GM23338 (cell line): ENCODE results near the gene BICC1. TPM values are rescaled to one million over a fixed set of nuclear protein-coding genes. Genes with fewer than 3 reads are reported as not detected.

Source experiments
- ATAC-seq: fragments of 200-7000 bp; cut with Tn5 transposase; 3 replicates; pipeline ENCODE4 v1.9.1; 2020
- DNase-seq: peaks from one replicate; pipeline ENCODE4 v3.0.0-alpha.2; 2015; ENCODE audit warnings: low spot score
- H2AFZ ChIP-seq: fragments of 200-600 bp; sonication (generic); 2 replicates; pipeline ENCODE4 v1.8.0; 2016; ENCODE audit warnings: antibody characterized with exemption, mild to moderate bottlenecking, moderate library complexity
- H3F3A ChIP-seq: fragments of 200-600 bp; sonication (generic); replicated peaks from 2 replicates; pipeline ENCODE4 v1.8.0; 2017; ENCODE audit warnings: antibody characterized with exemption, mixed run types, low read depth
- H3K27ac ChIP-seq: fragments of 200-600 bp; sonication (generic); 2 replicates; pipeline ENCODE4 v1.6.1; 2016; ENCODE audit warnings: low read depth
- H3K27me3 ChIP-seq: fragments of 200-600 bp; sonication (generic); 2 replicates; pipeline ENCODE4 v1.8.0; 2016; ENCODE audit warnings: mild to moderate bottlenecking, mixed run types, moderate library complexity; ENCODE audit not compliant: insufficient read depth
- H3K36me3 ChIP-seq: fragments of 200-600 bp; sonication (generic); 2 replicates; pipeline ENCODE4 v1.8.0; 2016; ENCODE audit warnings: mild to moderate bottlenecking; ENCODE audit not compliant: insufficient read depth
- H3K4me1 ChIP-seq: fragments of 200-600 bp; sonication (generic); 2 replicates; pipeline ENCODE4 v1.8.0; 2016; ENCODE audit warnings: mild to moderate bottlenecking, moderate library complexity; ENCODE audit not compliant: insufficient read depth
- H3K4me2 ChIP-seq: fragments of 200-600 bp; sonication (generic); 2 replicates; pipeline ENCODE4 v1.7.1; 2017; ENCODE audit warnings: mixed run types
- H3K4me3 ChIP-seq: fragments of 200-600 bp; sonication (generic); 2 replicates; pipeline ENCODE4 v1.6.1; 2016; ENCODE audit warnings: mixed run types
- H3K79me2 ChIP-seq: fragments of 200-600 bp; sonication (generic); replicated peaks from 2 replicates; pipeline ENCODE4 v1.8.0; 2017; ENCODE audit warnings: mild to moderate bottlenecking; ENCODE audit not compliant: insufficient read depth
- H3K9me2 ChIP-seq: fragments of 200-600 bp; sonication (generic); 2 replicates; pipeline ENCODE4 v1.8.0; 2017; ENCODE audit not compliant: insufficient read depth
- H4K20me1 ChIP-seq: fragments of 200-600 bp; sonication (generic); replicated peaks from 2 replicates; pipeline ENCODE4 v1.8.0; 2017; ENCODE audit warnings: mild to moderate bottlenecking; ENCODE audit not compliant: insufficient read depth
- H3K27ac Mint-ChIP-seq: 2 replicates; pipeline ENCODE4 v1.8.0; 2020; ENCODE audit warnings: inconsistent platforms, mild to moderate bottlenecking, moderate library complexity, mixed read lengths
- H3K27me3 Mint-ChIP-seq: 3 replicates; pipeline ENCODE4 v1.8.0; 2022; ENCODE audit warnings: low read depth, mild to moderate bottlenecking, moderate library complexity, mixed read lengths, inconsistent platforms; ENCODE audit not compliant: insufficient read depth, poor library complexity
- H3K36me3 Mint-ChIP-seq: 3 replicates; pipeline ENCODE4 v1.8.0; 2021; ENCODE audit warnings: low read depth, mild to moderate bottlenecking, inconsistent platforms, moderate library complexity, mixed read lengths
- H3K4me1 Mint-ChIP-seq: 3 replicates; pipeline ENCODE4 v1.8.0; 2020; ENCODE audit warnings: mild to moderate bottlenecking, inconsistent platforms, mixed read lengths
- H3K4me3 Mint-ChIP-seq: 3 replicates; pipeline ENCODE4 v1.8.0; 2021; ENCODE audit warnings: moderate library complexity, mild to moderate bottlenecking, inconsistent platforms, mixed read lengths
- H3K9me3 Mint-ChIP-seq: 3 replicates; pipeline ENCODE4 v1.8.0; 2020; ENCODE audit warnings: moderate library complexity, mild to moderate bottlenecking, inconsistent platforms, mixed read lengths
- CREB1 ChIP-seq: fragments of 250-450 bp; sonication (Bioruptor Pico); IDR thresholded peaks from 2 replicates; pipeline ENCODE4 v1.5.0; 2020; ENCODE audit warnings: low read depth, mild to moderate bottlenecking, moderate library complexity
- EZH2 ChIP-seq: fragments of 200-600 bp; sonication (generic); IDR thresholded peaks from one replicate; pipeline ENCODE4 v1.8.0; 2017; ENCODE audit warnings: antibody characterized with exemption, mild to moderate bottlenecking, low read depth; ENCODE audit not compliant: unreplicated experiment
- EZH2phosphoT487 ChIP-seq: fragments of 200-600 bp; sonication (generic); IDR thresholded peaks from one replicate; pipeline ENCODE4 v1.8.1; 2018; ENCODE audit warnings: antibody characterized with exemption; ENCODE audit not compliant: unreplicated experiment
- JUNB ChIP-seq: IDR thresholded peaks from one replicate; pipeline ENCODE4 v1.6.1; 2016; ENCODE audit warnings: antibody characterized with exemption; ENCODE audit not compliant: unreplicated experiment
- POLR2AphosphoS5 ChIP-seq: IDR thresholded peaks from 2 replicates; pipeline ENCODE4 v1.6.1; 2016; ENCODE audit warnings: antibody characterized with exemption, low read depth
- REST ChIP-seq: IDR thresholded peaks from one replicate; pipeline ENCODE4 v1.6.1; 2018; ENCODE audit warnings: antibody characterized with exemption; ENCODE audit not compliant: unreplicated experiment
- STAT1 ChIP-seq: IDR thresholded peaks from one replicate; pipeline ENCODE4 v1.6.1; 2016; ENCODE audit warnings: antibody characterized with exemption; ENCODE audit not compliant: unreplicated experiment
- ZNF114 ChIP-seq: fragments of 250-450 bp; sonication (Bioruptor Pico); IDR thresholded peaks from 2 replicates; pipeline ENCODE4 v1.5.0; 2020; ENCODE audit warnings: mild to moderate bottlenecking, moderate library complexity
- ZNF331 ChIP-seq: fragments of 250-450 bp; sonication (Bioruptor Pico); IDR thresholded peaks from 2 replicates; pipeline ENCODE4 v1.5.0; 2020; ENCODE audit warnings: low read depth, mild to moderate bottlenecking, moderate library complexity
- polyA plus RNA-seq: library from polyadenylated mRNA; unstranded; fragments of >200 nt; fragmentation: Nextera tagmentation; extraction: Ambion mirVana; gene quantifications from 2 replicates; pipeline ENCODE4 v1.2.1, GENCODE V29; 2016
- total RNA-seq: library from RNA; depleted of rRNA; stranded (reverse); fragments of >200 nt; shearing (Covaris generic); gene quantifications from 2 replicates; pipeline ENCODE4 v1.2.3, GENCODE V29; 2014
- TF ChIP-seq, protein P1 (sequence below): fragments of 250-450 bp; sonication (Bioruptor Pico); IDR thresholded peaks from 2 replicates; pipeline ENCODE4 v1.5.0; 2020; ENCODE audit warnings: mild to moderate bottlenecking, moderate library complexity
- TF ChIP-seq, protein P2 (sequence below): IDR thresholded peaks from 2 replicates; pipeline ENCODE4 v1.6.1; 2016; ENCODE audit warnings: antibody characterized with exemption
- TF ChIP-seq, protein P3 (sequence below), 2 experiments: fragments of 200-600 bp in 1 of 2; sonication (generic) in 1 of 2; conservative IDR thresholded peaks; 2 replicates each; pipeline versions ENCODE4 v1.5.1 to v1.6.1; 2016 to 2017; ENCODE audit warnings: antibody characterized with exemption in 2 of 2, low read depth in 2 of 2, mild to moderate bottlenecking in 2 of 2, moderate library complexity in 1 of 2

BICC1 gene
- total and polyA plus RNA-seq, 2 experiments from 2014 or later, result 1.3 to 2.2 TPM

DNA sequence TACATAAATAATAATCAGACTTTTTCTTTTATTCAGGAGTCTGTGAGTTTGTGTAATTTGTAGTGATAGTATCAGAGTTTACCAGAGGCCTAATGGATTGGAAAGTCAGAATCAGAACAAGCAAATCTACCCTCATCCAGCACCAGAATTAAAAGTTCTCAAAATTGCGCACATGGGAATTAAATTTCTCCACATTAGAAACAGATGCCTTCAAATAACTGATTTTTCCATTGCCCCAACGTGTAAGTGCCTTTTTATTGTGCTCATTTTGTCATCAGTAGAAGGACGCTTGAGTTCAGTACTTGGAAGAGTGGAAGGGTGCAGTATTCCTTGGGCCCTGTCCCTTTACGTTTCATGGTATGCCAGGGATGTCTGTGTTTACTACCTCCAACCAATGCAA lies 32.8 kb downstream of the BICC1 start (continued):
- TF ChIP-seq, protein P1, sequence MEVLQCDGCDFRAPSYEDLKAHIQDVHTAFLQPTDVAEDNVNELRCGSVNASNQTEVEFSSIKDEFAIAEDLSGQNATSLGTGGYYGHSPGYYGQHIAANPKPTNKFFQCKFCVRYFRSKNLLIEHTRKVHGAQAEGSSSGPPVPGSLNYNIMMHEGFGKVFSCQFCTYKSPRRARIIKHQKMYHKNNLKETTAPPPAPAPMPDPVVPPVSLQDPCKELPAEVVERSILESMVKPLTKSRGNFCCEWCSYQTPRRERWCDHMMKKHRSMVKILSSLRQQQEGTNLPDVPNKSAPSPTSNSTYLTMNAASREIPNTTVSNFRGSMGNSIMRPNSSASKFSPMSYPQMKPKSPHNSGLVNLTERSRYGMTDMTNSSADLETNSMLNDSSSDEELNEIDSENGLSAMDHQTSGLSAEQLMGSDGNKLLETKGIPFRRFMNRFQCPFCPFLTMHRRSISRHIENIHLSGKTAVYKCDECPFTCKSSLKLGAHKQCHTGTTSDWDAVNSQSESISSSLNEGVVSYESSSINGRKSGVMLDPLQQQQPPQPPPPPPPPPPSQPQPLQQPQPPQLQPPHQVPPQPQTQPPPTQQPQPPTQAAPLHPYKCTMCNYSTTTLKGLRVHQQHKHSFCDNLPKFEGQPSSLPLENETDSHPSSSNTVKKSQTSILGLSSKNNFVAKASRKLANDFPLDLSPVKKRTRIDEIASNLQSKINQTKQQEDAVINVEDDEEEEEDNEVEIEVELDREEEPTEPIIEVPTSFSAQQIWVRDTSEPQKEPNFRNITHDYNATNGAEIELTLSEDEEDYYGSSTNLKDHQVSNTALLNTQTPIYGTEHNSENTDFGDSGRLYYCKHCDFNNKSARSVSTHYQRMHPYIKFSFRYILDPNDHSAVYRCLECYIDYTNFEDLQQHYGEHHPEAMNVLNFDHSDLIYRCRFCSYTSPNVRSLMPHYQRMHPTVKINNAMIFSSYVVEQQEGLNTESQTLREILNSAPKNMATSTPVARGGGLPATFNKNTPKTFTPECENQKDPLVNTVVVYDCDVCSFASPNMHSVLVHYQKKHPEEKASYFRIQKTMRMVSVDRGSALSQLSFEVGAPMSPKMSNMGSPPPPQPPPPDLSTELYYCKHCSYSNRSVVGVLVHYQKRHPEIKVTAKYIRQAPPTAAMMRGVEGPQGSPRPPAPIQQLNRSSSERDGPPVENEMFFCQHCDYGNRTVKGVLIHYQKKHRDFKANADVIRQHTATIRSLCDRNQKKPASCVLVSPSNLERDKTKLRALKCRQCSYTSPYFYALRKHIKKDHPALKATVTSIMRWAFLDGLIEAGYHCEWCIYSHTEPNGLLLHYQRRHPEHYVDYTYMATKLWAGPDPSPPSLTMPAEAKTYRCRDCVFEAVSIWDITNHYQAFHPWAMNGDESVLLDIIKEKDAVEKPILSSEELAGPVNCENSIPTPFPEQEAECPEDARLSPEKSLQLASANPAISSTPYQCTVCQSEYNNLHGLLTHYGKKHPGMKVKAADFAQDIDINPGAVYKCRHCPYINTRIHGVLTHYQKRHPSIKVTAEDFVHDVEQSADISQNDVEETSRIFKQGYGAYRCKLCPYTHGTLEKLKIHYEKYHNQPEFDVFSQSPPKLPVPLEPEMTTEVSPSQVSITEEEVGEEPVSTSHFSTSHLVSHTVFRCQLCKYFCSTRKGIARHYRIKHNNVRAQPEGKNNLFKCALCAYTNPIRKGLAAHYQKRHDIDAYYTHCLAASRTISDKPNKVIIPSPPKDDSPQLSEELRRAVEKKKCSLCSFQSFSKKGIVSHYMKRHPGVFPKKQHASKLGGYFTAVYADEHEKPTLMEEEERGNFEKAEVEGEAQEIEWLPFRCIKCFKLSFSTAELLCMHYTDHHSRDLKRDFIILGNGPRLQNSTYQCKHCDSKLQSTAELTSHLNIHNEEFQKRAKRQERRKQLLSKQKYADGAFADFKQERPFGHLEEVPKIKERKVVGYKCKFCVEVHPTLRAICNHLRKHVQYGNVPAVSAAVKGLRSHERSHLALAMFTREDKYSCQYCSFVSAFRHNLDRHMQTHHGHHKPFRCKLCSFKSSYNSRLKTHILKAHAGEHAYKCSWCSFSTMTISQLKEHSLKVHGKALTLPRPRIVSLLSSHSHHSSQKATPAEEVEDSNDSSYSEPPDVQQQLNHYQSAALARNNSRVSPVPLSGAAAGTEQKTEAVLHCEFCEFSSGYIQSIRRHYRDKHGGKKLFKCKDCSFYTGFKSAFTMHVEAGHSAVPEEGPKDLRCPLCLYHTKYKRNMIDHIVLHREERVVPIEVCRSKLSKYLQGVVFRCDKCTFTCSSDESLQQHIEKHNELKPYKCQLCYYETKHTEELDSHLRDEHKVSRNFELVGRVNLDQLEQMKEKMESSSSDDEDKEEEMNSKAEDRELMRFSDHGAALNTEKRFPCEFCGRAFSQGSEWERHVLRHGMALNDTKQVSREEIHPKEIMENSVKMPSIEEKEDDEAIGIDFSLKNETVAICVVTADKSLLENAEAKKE (CRISPR knock-in tag), result no peak
- TF ChIP-seq ZNF331 (no peak), EZH2 (no peak), EZH2phosphoT487 (no peak), REST (no peak), POLR2AphosphoS5 (no peak)

DNA sequence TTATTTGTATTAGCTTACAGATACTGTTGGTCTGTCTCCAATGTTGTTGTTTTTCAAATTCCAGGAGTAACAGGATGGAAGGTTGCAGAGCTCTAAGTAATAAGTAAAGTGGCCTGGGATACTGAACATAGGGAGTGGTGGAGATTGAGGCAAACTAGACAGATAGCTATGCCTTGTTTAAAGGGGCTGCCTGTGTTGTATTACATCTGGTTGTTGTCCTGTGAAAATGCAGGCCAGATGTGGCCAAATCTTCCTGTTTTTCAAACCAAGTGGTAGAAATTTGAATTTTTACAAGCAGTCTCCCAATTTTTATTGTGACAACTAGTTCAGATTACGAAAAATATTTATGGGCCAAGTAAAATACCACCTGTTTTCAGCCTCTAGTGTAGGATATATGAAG lies 33.5 kb downstream of the BICC1 start:
- Histone ChIP-seq H3K27ac (no peak overlapping the region), H3K27me3 (no peaks in the 10 kb centered on the region), H3K9me2 (no peaks in the 10 kb centered on the region), H4K20me1 (no peaks in the 10 kb centered on the region), H3K79me2 (no peaks in the 10 kb centered on the region), H2AFZ (no peak overlapping the region), H3K4me2 (no peak overlapping the region), H3F3A (no peaks in the 10 kb centered on the region), H3K4me3 (no peak overlapping the region), H3K36me3 (no peaks in the 10 kb centered on the region), H3K4me1 (no peaks in the 10 kb centered on the region)
- no peak for ATAC-seq
- Mint-ChIP-seq H3K36me3 (no peaks in the 10 kb centered on the region), H3K4me3 (no peak overlapping the region), H3K27me3 (peaks cover 1% of the 10 kb centered on the region), H3K4me1 (no peaks in the 10 kb centered on the region), H3K9me3 (no peaks in the 10 kb centered on the region), H3K27ac (no peak overlapping the region)
- DNase-seq, result no peak
- TF ChIP-seq EZH2phosphoT487 (no peak), JUNB (no peak), ZNF114 (CRISPR knock-in tag) (no peak), CREB1 (CRISPR knock-in tag) (no peak), STAT1 (no peak)
- TF ChIP-seq, protein P2, sequence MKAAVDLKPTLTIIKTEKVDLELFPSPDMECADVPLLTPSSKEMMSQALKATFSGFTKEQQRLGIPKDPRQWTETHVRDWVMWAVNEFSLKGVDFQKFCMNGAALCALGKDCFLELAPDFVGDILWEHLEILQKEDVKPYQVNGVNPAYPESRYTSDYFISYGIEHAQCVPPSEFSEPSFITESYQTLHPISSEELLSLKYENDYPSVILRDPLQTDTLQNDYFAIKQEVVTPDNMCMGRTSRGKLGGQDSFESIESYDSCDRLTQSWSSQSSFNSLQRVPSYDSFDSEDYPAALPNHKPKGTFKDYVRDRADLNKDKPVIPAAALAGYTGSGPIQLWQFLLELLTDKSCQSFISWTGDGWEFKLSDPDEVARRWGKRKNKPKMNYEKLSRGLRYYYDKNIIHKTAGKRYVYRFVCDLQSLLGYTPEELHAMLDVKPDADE, result no peak
- TF ChIP-seq, protein P3, sequence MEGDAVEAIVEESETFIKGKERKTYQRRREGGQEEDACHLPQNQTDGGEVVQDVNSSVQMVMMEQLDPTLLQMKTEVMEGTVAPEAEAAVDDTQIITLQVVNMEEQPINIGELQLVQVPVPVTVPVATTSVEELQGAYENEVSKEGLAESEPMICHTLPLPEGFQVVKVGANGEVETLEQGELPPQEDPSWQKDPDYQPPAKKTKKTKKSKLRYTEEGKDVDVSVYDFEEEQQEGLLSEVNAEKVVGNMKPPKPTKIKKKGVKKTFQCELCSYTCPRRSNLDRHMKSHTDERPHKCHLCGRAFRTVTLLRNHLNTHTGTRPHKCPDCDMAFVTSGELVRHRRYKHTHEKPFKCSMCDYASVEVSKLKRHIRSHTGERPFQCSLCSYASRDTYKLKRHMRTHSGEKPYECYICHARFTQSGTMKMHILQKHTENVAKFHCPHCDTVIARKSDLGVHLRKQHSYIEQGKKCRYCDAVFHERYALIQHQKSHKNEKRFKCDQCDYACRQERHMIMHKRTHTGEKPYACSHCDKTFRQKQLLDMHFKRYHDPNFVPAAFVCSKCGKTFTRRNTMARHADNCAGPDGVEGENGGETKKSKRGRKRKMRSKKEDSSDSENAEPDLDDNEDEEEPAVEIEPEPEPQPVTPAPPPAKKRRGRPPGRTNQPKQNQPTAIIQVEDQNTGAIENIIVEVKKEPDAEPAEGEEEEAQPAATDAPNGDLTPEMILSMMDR (conservative IDR thresholded peaks at IDR 0.05; ENCODE audit: low read depth in 2 of 2), result no peak
